H7 (cell line): ENCODE results near the gene SETMAR. TPM values are rescaled to one million over a fixed set of nuclear protein-coding genes. Genes with fewer than 3 reads are reported as not detected.
"Not testable (repeated sequence)": the region's sequence is repeated elsewhere in the genome, so short reads cannot be mapped to it uniquely, and the experiment has no call there.

Experiments used
- DNase-seq: peaks from one replicate; pipeline ENCODE4 v3.0.0; 2012
- H3K27me3 ChIP-seq: 2 replicates; pipeline ENCODE4 v1.6.0; 2011; ENCODE audit warnings: mild to moderate bottlenecking, low read length; ENCODE audit not compliant: control insufficient read depth, insufficient read depth
- H3K36me3 ChIP-seq: replicated peaks from 2 replicates; pipeline ENCODE4 v1.5.1; 2011; ENCODE audit warnings: low read length; ENCODE audit not compliant: control insufficient read depth, insufficient read depth
- H3K4me3 ChIP-seq: 2 replicates; pipeline ENCODE4 v1.5.1; 2011; ENCODE audit warnings: low read depth, mild to moderate bottlenecking, control low read depth, low read length, moderate library complexity; ENCODE audit not compliant: insufficient read depth
- total RNA-seq: library from RNA; depleted of rRNA; stranded (reverse); fragments of >200 nt; shearing (Covaris generic); gene quantifications from 2 replicates; pipeline ENCODE4 v1.2.3, GENCODE V29; 2014

SETMAR gene
- total RNA-seq, 1 experiment from 2014 or later: 8.2 TPM

GRCh38 chr3:4302747-4303146, 422 bp upstream of the SETMAR start:
- Histone ChIP-seq H3K27me3 (no peaks in the 10 kb centered on the region), H3K36me3 (no peaks in the 10 kb centered on the region), H3K4me3 (peak overlapping the region; percentile 77; the same call in 1 of the 2 replicates)
- no peak for DNase-seq

GRCh38 chr3:4305210-4305609, 2.0 kb downstream of the SETMAR start:
- H3K27me3 ChIP-seq, H3K4me3 ChIP-seq, H3K36me3 ChIP-seq: not testable (repeated sequence)

GRCh38 chr3:4306091-4306490, 2.9 kb downstream of the SETMAR start:
- Histone ChIP-seq H3K4me3 (no peak overlapping the region), H3K36me3 (no peaks in the 10 kb centered on the region), H3K27me3 (no peaks in the 10 kb centered on the region)
- DNase-seq: no peak

More at GRCh38 chr3:4305210-4305609, 2.0 kb downstream of the SETMAR start:
- DNase-seq: not testable (repeated sequence)

GRCh38 chr3:4306860-4307259, 3.7 kb downstream of the SETMAR start:
- no peak for DNase-seq
- no peaks in the 10 kb centered on the region for H3K36me3 ChIP-seq
- H3K27me3 ChIP-seq: no peaks in the 10 kb centered on the region
- H3K4me3 ChIP-seq: no peak overlapping the region

GRCh38 chr3:4309491-4310128, 6.4 kb downstream of the SETMAR start:
- Histone ChIP-seq H3K36me3 (no peaks in the 10 kb centered on the region), H3K4me3 (no peak overlapping the region), H3K27me3 (no peaks in the 10 kb centered on the region)
- DNase-seq: no peak

GRCh38 chr3:4310971-4311370, 7.8 kb downstream of the SETMAR start:
- Histone ChIP-seq H3K36me3 (no peaks in the 10 kb centered on the region), H3K4me3 (no peak overlapping the region), H3K27me3 (no peaks in the 10 kb centered on the region)
- no peak for DNase-seq

- Histone ChIP-seq H3K36me3 (no peaks in the 10 kb centered on the region), H3K4me3 (no peak overlapping the region), H3K27me3 (no peaks in the 10 kb centered on the region)
- no peak for DNase-seq
These were observed 8.3 kb downstream of the SETMAR start for GRCh38 chr3:4311496-4311895.

- Histone ChIP-seq H3K4me3 (no peak overlapping the region), H3K27me3 (no peaks in the 10 kb centered on the region), H3K36me3 (no peaks in the 10 kb centered on the region; the same call in 1 of the 2 replicates)
- DNase-seq: no peak
These were observed 10.6 kb downstream of the SETMAR start for GRCh38 chr3:4313606-4314293.

- Histone ChIP-seq H3K4me3 (no peak overlapping the region), H3K27me3 (no peaks in the 10 kb centered on the region), H3K36me3 (no peaks in the 10 kb centered on the region; the same call in 1 of the 2 replicates)
- DNase-seq: no peak
These were observed 11.5 kb downstream of the SETMAR start for GRCh38 chr3:4314688-4315087.

- Histone ChIP-seq H3K36me3 (no peaks in the 10 kb centered on the region; the same call in 1 of the 2 replicates), H3K27me3 (no peaks in the 10 kb centered on the region), H3K4me3 (no peak overlapping the region)
- DNase-seq: no peak
These were observed 17.1 kb downstream of the SETMAR start for GRCh38 chr3:4320096-4320911.

- DNase-seq: no peak
- H3K36me3 ChIP-seq: no peaks in the 10 kb centered on the region; the same call in 1 of the 2 replicates
- H3K4me3 ChIP-seq: no peak overlapping the region
- no peaks in the 10 kb centered on the region for H3K27me3 ChIP-seq
These were observed 18.6 kb downstream of the SETMAR start for GRCh38 chr3:4321732-4322131.

- no peaks in the 10 kb centered on the region for H3K36me3 ChIP-seq
- H3K4me3 ChIP-seq: no peak overlapping the region
- no peak for DNase-seq
- H3K27me3 ChIP-seq: no peaks in the 10 kb centered on the region
These were observed 19.5 kb downstream of the SETMAR start for GRCh38 chr3:4322635-4323034.

GRCh38 chr3:4323246-4324027, 20.3 kb downstream of the SETMAR start:
- Histone ChIP-seq H3K27me3 (no peaks in the 10 kb centered on the region), H3K36me3 (no peaks in the 10 kb centered on the region; the same call in 1 of the 2 replicates), H3K4me3 (no peak overlapping the region)
- no peak for DNase-seq

GRCh38 chr3:4326868-4327267, 23.7 kb downstream of the SETMAR start:
- no peak for DNase-seq
- H3K27me3 ChIP-seq: no peaks in the 10 kb centered on the region

More at GRCh38 chr3:4326868-4327267, 23.7 kb downstream of the SETMAR start:
- Histone ChIP-seq H3K36me3 (no peaks in the 10 kb centered on the region; the same call in 1 of the 2 replicates), H3K4me3 (no peak overlapping the region)
